PFSK-1 (cell line): Measurements from ENCODE around the gene SLC36A4.

ENCODE experiments used
- FOXP2 ChIP-seq: optimal IDR thresholded peaks from 2 replicates; pipeline ENCODE3; 2011; ENCODE audit warnings: borderline replicate concordance, control low read depth, inconsistent platforms; ENCODE audit not compliant: insufficient read depth; ENCODE audit errors: extremely low read length, extremely low read depth
- POLR2AphosphoS5 ChIP-seq: IDR thresholded peaks from 2 replicates; pipeline ENCODE4 v1.6.1; 2012; ENCODE audit warnings: low read depth, mild to moderate bottlenecking, control low read depth, low read length, moderate library complexity
- REST ChIP-seq, 2 experiments: IDR thresholded peaks; 2 replicates each; pipeline versions ENCODE4 v1.6.1 to v1.8.0; 2011 to 2012; ENCODE audit warnings: low read depth in 2 of 2, low read length in 2 of 2, control low read depth in 1 of 2, inconsistent platforms in 1 of 2, mild to moderate bottlenecking in 1 of 2, moderate library complexity in 1 of 2; ENCODE audit not compliant: insufficient read depth in 1 of 2
- SIN3A ChIP-seq: IDR thresholded peaks from 2 replicates; pipeline ENCODE4 v1.6.1; 2012; ENCODE audit warnings: mild to moderate bottlenecking, low read length, moderate library complexity, borderline replicate concordance; ENCODE audit not compliant: insufficient read depth
- TAF1 ChIP-seq: IDR thresholded peaks from 2 replicates; pipeline ENCODE4 v1.6.1; 2012; ENCODE audit warnings: low read length, control low read depth, borderline replicate concordance; ENCODE audit not compliant: insufficient read depth

SLC36A4 gene

GRCh38 chr11:93193731-93194130, 4.1 kb downstream of the SLC36A4 start:
- TF ChIP-seq SIN3A (no peak), FOXP2 (no peak), REST (IDR thresholded peaks at IDR 0.05; ENCODE audit: insufficient read depth in 1 of 2, low read depth in 2 of 2, low read length in 2 of 2) (no peak), POLR2AphosphoS5 (no peak), TAF1 (no peak)

GRCh38 chr11:93192163-93192562, 5.6 kb downstream of the SLC36A4 start:
- TF ChIP-seq TAF1 (no peak), POLR2AphosphoS5 (no peak), REST (IDR thresholded peaks at IDR 0.05; ENCODE audit: insufficient read depth in 1 of 2, low read depth in 2 of 2, low read length in 2 of 2) (no peak), FOXP2 (no peak), SIN3A (no peak)

GRCh38 chr11:93189462-93189861, 8.3 kb downstream of the SLC36A4 start:
- TF ChIP-seq POLR2AphosphoS5 (no peak), TAF1 (no peak), FOXP2 (no peak), REST (IDR thresholded peaks at IDR 0.05; ENCODE audit: insufficient read depth in 1 of 2, low read depth in 2 of 2, low read length in 2 of 2) (no peak), SIN3A (no peak)

GRCh38 chr11:93188726-93189125, 9.1 kb downstream of the SLC36A4 start:
- TF ChIP-seq FOXP2 (no peak), POLR2AphosphoS5 (no peak), REST (IDR thresholded peaks at IDR 0.05; ENCODE audit: insufficient read depth in 1 of 2, low read depth in 2 of 2, low read length in 2 of 2) (no peak), SIN3A (no peak), TAF1 (no peak)

GRCh38 chr11:93187290-93187689, 10.5 kb downstream of the SLC36A4 start:
- TF ChIP-seq SIN3A = no peak
- TF ChIP-seq REST (IDR thresholded peaks at IDR 0.05; ENCODE audit: insufficient read depth in 1 of 2, low read depth in 2 of 2, low read length in 2 of 2) = no peak
- no peak for TF ChIP-seq TAF1
- no peak for TF ChIP-seq FOXP2
- no peak for TF ChIP-seq POLR2AphosphoS5
